H1 (cell line): ENCODE measurements around the gene CNDP2. TPM values are rescaled to one million over a fixed set of nuclear protein-coding genes. Genes with fewer than 3 reads are reported as not detected.

Experiments
- CTCF ChIA-PET: fragments of 300-600 bp; sonication (Branson Sonifier 250); formaldehyde crosslinking; loops from one replicate; lab custom pipeline; 2021; ENCODE audit not compliant: partially characterized antibody; lab: Charles Lee
- POLR2A ChIA-PET: fragments of 300-600 bp; sonication (Branson Sonifier 250); formaldehyde crosslinking; loops from one replicate; lab custom pipeline; 2021; ENCODE audit warnings: inconsistent platforms; ENCODE audit not compliant: partially characterized antibody; lab: Charles Lee
- DNase-seq, 2 experiments: peaks; one replicate each; pipeline versions ENCODE4 v3.0.0 to v3.0.0-alpha.2; 2010 to 2022; ENCODE audit warnings: low spot score in 2 of 2, low read depth in 1 of 2, mixed read lengths in 1 of 2
- FAIRE-seq: peaks from 2 replicates; lab custom pipeline; 2011; peaks lifted over from hg19 to GRCh38; lab: Jason Lieb, UNC
- H2AFZ ChIP-seq: 2 replicates; pipeline ENCODE4 v1.8.1; 2012; ENCODE audit warnings: low read length, inconsistent platforms
- H2AK5ac ChIP-seq: 2 replicates; pipeline ENCODE4 v1.6.1; 2013; ENCODE audit warnings: low read depth, low read length
- H2BK120ac ChIP-seq: replicated peaks from 2 replicates; pipeline ENCODE3; 2013; ENCODE audit warnings: low read depth, low read length, inconsistent platforms
- H2BK12ac ChIP-seq: 2 replicates; pipeline ENCODE4 v1.6.1; 2013; ENCODE audit warnings: low read depth, low read length
- H2BK15ac ChIP-seq: 2 replicates; pipeline ENCODE4 v1.6.1; 2013; ENCODE audit warnings: low read length
- H2BK20ac ChIP-seq: 2 replicates; pipeline ENCODE4 v1.6.1; 2013; ENCODE audit warnings: low read length
- H2BK5ac ChIP-seq: 2 replicates; pipeline ENCODE4 v1.6.1; 2013; ENCODE audit warnings: low read depth, low read length
- H3K14ac ChIP-seq: 2 replicates; pipeline ENCODE4 v1.6.1; 2013; ENCODE audit warnings: inconsistent platforms; ENCODE audit not compliant: insufficient read length
- H3K18ac ChIP-seq: 2 replicates; pipeline ENCODE4 v1.6.1; 2013; ENCODE audit warnings: low read length; ENCODE audit errors: extremely low read depth
- H3K23ac ChIP-seq: 2 replicates; pipeline ENCODE4 v1.6.1; 2013; ENCODE audit warnings: inconsistent platforms; ENCODE audit not compliant: insufficient read length
- H3K23me2 ChIP-seq: 2 replicates; pipeline ENCODE4 v1.6.1; 2013; ENCODE audit warnings: low read depth, low read length
- H3K27ac ChIP-seq: 2 replicates; pipeline ENCODE4 v1.6.1; 2011; ENCODE audit warnings: low read depth, low read length, inconsistent platforms
- H3K27me3 ChIP-seq, 4 experiments: replicated peaks in 1 of 4; 1 replicate in 1 of 4; 2 replicates in 3 of 4; pipeline versions ENCODE4 v1.6.1 to v1.8.1; 2011 to 2013; ENCODE audit warnings: low read length in 3 of 4, mild to moderate bottlenecking in 3 of 4, inconsistent platforms in 2 of 4, mixed read lengths in 2 of 4, moderate library complexity in 1 of 4; ENCODE audit not compliant: control insufficient read depth in 3 of 4, insufficient read depth in 3 of 4; ENCODE audit errors: extremely low read depth in 1 of 4
- H3K36me3 ChIP-seq, 4 experiments: 2 replicates each; pipeline versions ENCODE4 v1.6.1 to v1.8.1; 2011 to 2013; ENCODE audit warnings: mild to moderate bottlenecking in 4 of 4, low read length in 3 of 4, moderate library complexity in 2 of 4, control low read depth in 1 of 4, inconsistent platforms in 1 of 4; ENCODE audit not compliant: insufficient read depth in 4 of 4, control insufficient read depth in 2 of 4
- H3K4ac ChIP-seq: replicated peaks from 2 replicates; pipeline ENCODE3; 2013; ENCODE audit warnings: low read length, low read depth, mixed read lengths, inconsistent platforms; ENCODE audit not compliant: insufficient read length
- H3K4me1 ChIP-seq, 4 experiments: replicated peaks in 1 of 4; 1 replicate in 1 of 4; 2 replicates in 3 of 4; pipeline versions ENCODE4 v1.6.1 to v1.8.1; 2011 to 2013; ENCODE audit warnings: low read length in 3 of 4, inconsistent platforms in 2 of 4, mixed read lengths in 1 of 4; ENCODE audit not compliant: insufficient read depth in 4 of 4, control insufficient read depth in 3 of 4
- H3K4me2 ChIP-seq, 2 experiments: 2 replicates each; pipeline versions ENCODE4 v1.6.1 to v1.8.1; 2011 to 2013; ENCODE audit warnings: low read depth in 2 of 2, low read length in 2 of 2, control low read depth in 1 of 2, inconsistent platforms in 1 of 2, mild to moderate bottlenecking in 1 of 2; ENCODE audit not compliant: insufficient read depth in 1 of 2
- H3K4me3 ChIP-seq, 4 experiments: fragments of 200-600, 300-600 bp in 1 of 4; sonication (generic), shearing (Covaris generic), sonication (Bioruptor Twin) in 1 of 4; 2 replicates each; pipeline versions ENCODE4 v1.5.1 to v1.8.1; 2011 to 2016; ENCODE audit warnings: low read length in 4 of 4, low read depth in 3 of 4, control low read depth in 2 of 4, inconsistent platforms in 2 of 4, mild to moderate bottlenecking in 2 of 4, mixed read lengths in 1 of 4, moderate library complexity in 1 of 4; ENCODE audit not compliant: insufficient read depth in 2 of 4; ENCODE audit errors: extremely low read depth in 1 of 4
- H3K56ac ChIP-seq: replicated peaks from 2 replicates; pipeline ENCODE3; 2013; ENCODE audit warnings: low read depth, mild to moderate bottlenecking, mixed read lengths, low read length, inconsistent platforms; ENCODE audit not compliant: insufficient read length
- H3K79me1 ChIP-seq: 2 replicates; pipeline ENCODE4 v1.6.1; 2013; ENCODE audit warnings: low read depth, low read length, control low read depth
- H3K79me2 ChIP-seq, 2 experiments: 2 replicates each; pipeline versions ENCODE4 v1.6.1 to v1.8.1; 2012 to 2013; ENCODE audit warnings: low read length in 2 of 2, mild to moderate bottlenecking in 2 of 2, inconsistent platforms in 1 of 2; ENCODE audit not compliant: insufficient read depth in 2 of 2, control insufficient read depth in 1 of 2
- H3K9ac ChIP-seq, 4 experiments: replicated peaks in 1 of 4; 1 replicate in 1 of 4; 2 replicates in 3 of 4; pipeline versions ENCODE4 v1.6.1 to v1.8.1; 2011 to 2013; ENCODE audit warnings: low read depth in 3 of 4, low read length in 3 of 4, control low read depth in 2 of 4, mild to moderate bottlenecking in 2 of 4, moderate library complexity in 2 of 4, inconsistent platforms in 1 of 4; ENCODE audit errors: extremely low read depth in 1 of 4
- H3K9me3 ChIP-seq, 2 experiments: 2 replicates each; pipeline versions ENCODE4 v1.6.1 to v1.8.1; 2012 to 2013; ENCODE audit warnings: mild to moderate bottlenecking in 2 of 2, moderate library complexity in 2 of 2, control low read depth in 1 of 2, inconsistent platforms in 1 of 2, low read depth in 1 of 2, low read length in 1 of 2, mixed read lengths in 1 of 2; ENCODE audit not compliant: insufficient read depth in 2 of 2
- H4K20me1 ChIP-seq, 2 experiments: replicated peaks in 1 of 2; 2 replicates each; pipeline versions ENCODE3 to v1.8.1; 2011 to 2013; ENCODE audit warnings: inconsistent platforms in 2 of 2, low read length in 2 of 2, mild to moderate bottlenecking in 1 of 2; ENCODE audit not compliant: insufficient read depth in 2 of 2, control insufficient read depth in 1 of 2
- H4K5ac ChIP-seq: 2 replicates; pipeline ENCODE4 v1.6.1; 2013; ENCODE audit warnings: low read length, low read depth, mixed read lengths, inconsistent platforms; ENCODE audit not compliant: insufficient read length
- H4K8ac ChIP-seq: 2 replicates; pipeline ENCODE4 v1.8.0; 2013; ENCODE audit warnings: mild to moderate bottlenecking, moderate library complexity, low read length, inconsistent platforms; ENCODE audit not compliant: insufficient read depth; ENCODE audit errors: extremely low read depth
- H4K91ac ChIP-seq: replicated peaks from 2 replicates; pipeline ENCODE3; 2013; ENCODE audit warnings: low read length, mixed read lengths, inconsistent platforms; ENCODE audit not compliant: insufficient read length
- KDM5A ChIP-seq: fragments of 200-600 bp; IDR thresholded peaks from 2 replicates; pipeline ENCODE4 v1.7.1; 2012; ENCODE audit warnings: mild to moderate bottlenecking, low read length, inconsistent platforms, mixed read lengths
- RAD21 ChIP-seq, 2 experiments: IDR thresholded peaks in 1 of 2; conservative IDR thresholded peaks in 1 of 2; 2 replicates each; pipeline ENCODE4 v1.6.1; 2011; ENCODE audit warnings: low read depth in 2 of 2, low read length in 2 of 2, improper control_type of control experiment in 1 of 2, inconsistent platforms in 1 of 2, mild to moderate bottlenecking in 1 of 2, moderate library complexity in 1 of 2
- RXRA ChIP-seq: IDR thresholded peaks from 2 replicates; pipeline ENCODE4 v1.6.1; 2011; ENCODE audit warnings: low read depth, mild to moderate bottlenecking, low read length, moderate library complexity; ENCODE audit not compliant: insufficient read depth
- SAP30 ChIP-seq: fragments of 300-600 bp; sonication (generic); IDR thresholded peaks from 2 replicates; pipeline ENCODE4 v1.7.1; 2012; ENCODE audit warnings: low read length, moderate library complexity, mild to moderate bottlenecking, inconsistent platforms; ENCODE audit not compliant: insufficient read depth, insufficient replicate concordance
- TBP ChIP-seq: IDR thresholded peaks from 2 replicates; pipeline ENCODE4 v1.6.1; 2011; ENCODE audit warnings: low read depth, low read length, improper control_type of control experiment
- TEAD4 ChIP-seq: IDR thresholded peaks from 2 replicates; pipeline ENCODE4 v1.6.1; 2012; ENCODE audit warnings: low read depth, low read length, inconsistent platforms, mixed read lengths
- WGBS, 2 experiments: shearing (Covaris generic) in 1 of 2; methylation state at CpG; one replicate each; pipeline versions ENCODE4 v1.1.6 to v1.1.7; 2013 to 2015; ENCODE audit warnings: low lambda C conversion rate in 2 of 2, mixed read lengths in 2 of 2, inconsistent platforms in 1 of 2, low coverage in 1 of 2, missing lambda C conversion rate in 1 of 2; ENCODE audit not compliant: insufficient replicate concordance in 2 of 2, insufficient coverage in 1 of 2, insufficient read length in 1 of 2; ENCODE audit errors: extremely low coverage in 1 of 2, missing lambda C conversion rate in 1 of 2; 5-methylcytosine and 5-hydroxymethylcytosine counted together
- polyA plus RNA-seq, 7 experiments: library from polyadenylated mRNA; depleted of rRNA in 3 of 7; stranded (reverse) in 5 of 7; unstranded in 2 of 7; fragments of >200 nt in 5 of 7; fragments of 200-250 nt in 2 of 7; gene quantifications; 1 replicate in 5 of 7; 2 replicates in 1 of 7; 4 replicates in 1 of 7; pipeline versions ENCODE4 v1.2.1 to v1.2.3, GENCODE V29; 2011 to 2013; ENCODE audit warnings: missing spikeins in 2 of 7, mixed read lengths in 2 of 7
- total RNA-seq: library from RNA; stranded (reverse); fragmentation: NEBNext Ultra II Directional; extraction: Animal tissue kit (Norgen Biotek cat#: 25700); gene quantifications from 2 replicates; pipeline ENCODE4 v1.2.1, GENCODE V29; 2021

Gene CNDP2
- total and polyA plus RNA-seq, 2 of the 8 experiments (the other 6 are each of a cell fraction or from before 2014, with no cell fraction given): 71.8 to 243 TPM

GRCh38 chr18:74507097-74507881 is 11.1 kb downstream of the CNDP2 start:
- no peak overlapping the region for H2BK12ac ChIP-seq
- no peak overlapping the region for H2BK120ac ChIP-seq
- H3K79me2 ChIP-seq: no peaks in the 10 kb centered on the region; a peak in 1 of 4 replicates
- H2BK20ac ChIP-seq: no peak overlapping the region
- H3K36me3 ChIP-seq: peaks cover 16 to 85% (median 58%) of the 10 kb centered on the region in 4 experiments
- FAIRE-seq: no peak
- no peaks in the 10 kb centered on the region for H3K23me2 ChIP-seq
- peaks cover 0 to 3% (median 2%) of the 10 kb centered on the region in 4 experiments; a peak in 4 of 7 replicates for H3K4me1 ChIP-seq
- no peak overlapping the region for H2AK5ac ChIP-seq
- no peak overlapping the region for H2BK5ac ChIP-seq
- H4K20me1 ChIP-seq: peaks cover 15 to 17% of the 10 kb centered on the region in 2 experiments
- no peak overlapping the region for H3K9ac ChIP-seq
- no peak overlapping the region for H4K5ac ChIP-seq
- CTCF ChIA-PET: interaction anchor here (1.5 kb wide), 1 partner anchor 309 kb away, joined by 4 read pairs; no protein-coding TSS in a partner anchor
- H3K9me3 ChIP-seq: no peaks in the 10 kb centered on the region
- H3K27me3 ChIP-seq: no peaks in the 10 kb centered on the region
- H3K79me1 ChIP-seq: peaks cover 4% of the 10 kb centered on the region
- no peak overlapping the region for H3K4me2 ChIP-seq
- H3K23ac ChIP-seq: no peak overlapping the region
- TF ChIP-seq TBP (no peak), TEAD4 (no peak), RXRA (no peak), RAD21 (IDR thresholded peaks at IDR 0.05 in 1 of 2, conservative IDR thresholded peaks at IDR 0.05 in 1 of 2; ENCODE audit: low read depth in 2 of 2, low read length in 2 of 2) (no peak), SAP30 (no peak), KDM5A (no peak)
- TF ChIP-seq, all 59 proteins: peak for 0
- Histone ChIP-seq H3K4ac (no peak overlapping the region), H3K4me3 (no peak overlapping the region), H3K27ac (no peak overlapping the region), H2BK15ac (no peak overlapping the region), H3K18ac (no peak overlapping the region), H4K8ac (no peak overlapping the region), H3K56ac (no peak overlapping the region), H4K91ac (no peak overlapping the region), H2AFZ (no peak overlapping the region), H3K14ac (no peak overlapping the region)
- POLR2A ChIA-PET: interaction anchor here (1.5 to 4.6 kb wide), 2 partner anchors 10 to 15 kb away, joined by 5 to 31 read pairs; no protein-coding TSS in a partner anchor
- WGBS, 2 experiments: 89% methylated on average over 23 of the region's 23 CpGs; no CpG with 5 or more reads in 1 of the 2 experiments
- DNase-seq: no peak
